WI38 (cell line): ENCODE results near the gene SAMD5.

Experiments used
- H3K4me3 ChIP-seq: 2 replicates; pipeline ENCODE4 v1.5.1; 2011; ENCODE audit warnings: low read depth, mild to moderate bottlenecking, control low read depth, low read length
- CTCF ChIP-seq: IDR thresholded peaks from 2 replicates; pipeline ENCODE4 v1.5.1; 2012; ENCODE audit warnings: low read depth, mild to moderate bottlenecking, control low read depth, low read length

Gene SAMD5

GRCh38 chr6:147508042-147508865 lies at the start of gene SAMD5:
Gene SAMD5, plus strand, starts transcription at chr6:147508690. Its CDS starts 239 bp downstream, at chr6:147508929.
- peak within 1 kb of the TSS; percentile 65 for H3K4me3 ChIP-seq
- TF ChIP-seq CTCF = no peak

- no peak for TF ChIP-seq CTCF
- no peak overlapping the region for H3K4me3 ChIP-seq
Observed at GRCh38 chr6:147459780-147460179, 48.7 kb upstream of the SAMD5 start.

- no peak for TF ChIP-seq CTCF
- no peak overlapping the region for H3K4me3 ChIP-seq
Observed at GRCh38 chr6:147463651-147464050, 44.8 kb upstream of the SAMD5 start.

- H3K4me3 ChIP-seq = no peak overlapping the region
- no peak for TF ChIP-seq CTCF
Observed at GRCh38 chr6:147467428-147467827, 41.1 kb upstream of the SAMD5 start.

- TF ChIP-seq CTCF = no peak
- no peak overlapping the region for H3K4me3 ChIP-seq
Observed at GRCh38 chr6:147467886-147468285, 40.6 kb upstream of the SAMD5 start.

- TF ChIP-seq CTCF = no peak
Observed at GRCh38 chr6:147468634-147469033, 39.9 kb upstream of the SAMD5 start.

GRCh38 chr6:147479857-147480256 lies 28.6 kb upstream of the SAMD5 start:
- no peak for TF ChIP-seq CTCF
- H3K4me3 ChIP-seq = no peak overlapping the region

More at GRCh38 chr6:147468634-147469033, 39.9 kb upstream of the SAMD5 start:
- H3K4me3 ChIP-seq = no peak overlapping the region
